Lung (tissue), 12 donors: ENCODE data around the gene AGRN. TPM values are rescaled to one million over a fixed set of nuclear protein-coding genes. Genes with fewer than 3 reads are reported as not detected.

ENCODE experiments used
- ATAC-seq: fragments of 200-7000 bp; cut with Tn5 transposase; one replicate; pipeline ENCODE4 v1.9.1; 2020; ENCODE audit warnings: moderate number of reproducible peaks; ENCODE audit not compliant: insufficient read depth, low FRiP score
- DNase-seq, 3 donors: peaks; one replicate each; pipeline ENCODE4 v3.0.0-alpha.2; 2013 to 2017
- H3K27ac ChIP-seq, 2 donors: one replicate each; pipeline ENCODE4 v1.5.1; 2013; ENCODE audit warnings: mild to moderate bottlenecking in 2 of 2, moderate library complexity in 2 of 2, control low read depth in 1 of 2, inconsistent platforms in 1 of 2, low read depth in 1 of 2, low read length in 1 of 2
- H3K27me3 ChIP-seq, 3 donors: one replicate each; pipeline ENCODE4 v1.5.1; 2013; ENCODE audit warnings: low read length in 2 of 3; ENCODE audit not compliant: control insufficient read depth in 3 of 3, insufficient read depth in 3 of 3
- H3K36me3 ChIP-seq, 4 donors: one replicate each; pipeline ENCODE4 v1.5.1; 2013; ENCODE audit warnings: low read length in 4 of 4, mild to moderate bottlenecking in 1 of 4, moderate library complexity in 1 of 4; ENCODE audit not compliant: control insufficient read depth in 4 of 4, insufficient read depth in 4 of 4
- H3K4me1 ChIP-seq, 5 donors: one replicate each; pipeline ENCODE4 v1.5.1; 2013; ENCODE audit warnings: low read length in 5 of 5, mild to moderate bottlenecking in 2 of 5, moderate library complexity in 1 of 5; ENCODE audit not compliant: control insufficient read depth in 5 of 5, insufficient read depth in 5 of 5
- H3K4me3 ChIP-seq: one replicate; pipeline ENCODE4 v1.5.1; 2013; ENCODE audit warnings: mild to moderate bottlenecking, control low read depth, moderate library complexity
- H3K9ac ChIP-seq, 2 donors: one replicate each; pipeline ENCODE4 v1.5.1; 2013; ENCODE audit warnings: low read length in 2 of 2, control low read depth in 1 of 2; ENCODE audit not compliant: insufficient read depth in 1 of 2
- H3K9me3 ChIP-seq, 4 donors: one replicate each; pipeline ENCODE4 v1.5.1; 2013; ENCODE audit warnings: low read length in 3 of 4, mild to moderate bottlenecking in 1 of 4, moderate library complexity in 1 of 4; ENCODE audit not compliant: control insufficient read depth in 4 of 4, insufficient read depth in 3 of 4
- WGBS, 2 donors: extraction: QIAGEN DNeasy Blood & Tissue Kit; methylation state at CpG; one replicate each; pipeline ENCODE4 v1.1.7; 2013; 5-methylcytosine and 5-hydroxymethylcytosine counted together
- polyA plus RNA-seq, 2 donors: library from polyadenylated mRNA; stranded (reverse); fragments of 200-250 nt; gene quantifications; one replicate each; pipeline ENCODE4 v1.2.1, GENCODE V29; 2013
- total RNA-seq, 2 donors: library from RNA; depleted of rRNA in 1 of 2; stranded (reverse); fragments of >200 nt in 1 of 2; gene quantifications; one replicate each; pipeline ENCODE4 v1.2.1, GENCODE V29; 2014 to 2021
- TF ChIP-seq, protein P1 (sequence below): IDR thresholded peaks from 2 replicates; pipeline ENCODE4 v1.5.1; 2012; ENCODE audit warnings: mild to moderate bottlenecking; ENCODE audit errors: control extremely low read depth, extremely low read depth
- donor health status: control.
- donor health status: control.
- donor health status: Bipolar disorder and iron deficiency.
- donor health status: healthy.
- donor health status: DM: yes; HTN: yes; CAD: no.

AGRN gene
- total and polyA plus RNA-seq, 4 donors, result 30.7 to 124 (median 85.2) TPM

DNA sequence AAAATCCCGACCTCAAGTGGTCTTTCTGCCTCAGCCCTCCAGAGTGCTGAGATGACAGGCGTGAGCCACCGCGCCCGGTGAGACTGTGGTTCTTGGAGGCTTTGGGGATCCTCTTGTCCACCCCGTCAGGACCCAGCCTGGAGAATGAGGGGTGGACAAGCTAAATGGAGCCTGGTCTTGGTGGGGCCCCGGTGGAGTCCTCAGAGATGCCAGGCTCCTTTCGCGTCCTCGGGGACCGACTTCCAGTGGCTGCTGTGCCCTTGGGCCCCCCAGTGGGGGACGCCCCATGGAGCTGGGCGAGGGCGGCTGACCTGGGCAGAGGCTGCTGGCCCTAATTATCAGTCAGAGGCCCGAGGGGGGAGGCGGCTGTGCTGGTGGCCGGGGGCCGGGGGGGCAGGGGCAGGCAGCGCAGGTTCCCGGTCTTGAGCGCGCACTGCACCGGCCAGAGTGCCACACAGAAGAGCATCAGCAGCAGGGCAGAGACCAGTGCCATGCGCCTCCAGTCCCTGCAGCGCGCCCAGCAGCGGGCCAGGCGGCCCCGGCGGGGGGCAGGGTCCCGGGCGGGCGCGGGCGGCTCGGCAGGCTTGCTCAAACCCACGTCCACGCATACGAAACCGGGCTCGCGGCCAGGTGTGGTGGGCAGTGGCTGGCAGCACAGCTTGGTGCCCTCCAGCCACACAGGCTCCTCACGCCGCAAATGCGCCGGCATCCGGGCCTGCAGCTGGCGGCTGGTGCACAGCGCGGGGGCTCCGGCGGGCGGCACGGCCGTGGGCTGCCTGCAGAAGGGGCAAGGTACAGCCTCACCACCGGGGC lies 51.8 kb downstream of the AGRN start:
- H3K4me1 ChIP-seq, result peaks cover 0 to 10% (median 0%) of the 10 kb centered on the region in 5 donors
- H3K9me3 ChIP-seq, result peaks cover 0 to 2% (median 0%) of the 10 kb centered on the region in 4 donors
- TF ChIP-seq, protein P1, sequence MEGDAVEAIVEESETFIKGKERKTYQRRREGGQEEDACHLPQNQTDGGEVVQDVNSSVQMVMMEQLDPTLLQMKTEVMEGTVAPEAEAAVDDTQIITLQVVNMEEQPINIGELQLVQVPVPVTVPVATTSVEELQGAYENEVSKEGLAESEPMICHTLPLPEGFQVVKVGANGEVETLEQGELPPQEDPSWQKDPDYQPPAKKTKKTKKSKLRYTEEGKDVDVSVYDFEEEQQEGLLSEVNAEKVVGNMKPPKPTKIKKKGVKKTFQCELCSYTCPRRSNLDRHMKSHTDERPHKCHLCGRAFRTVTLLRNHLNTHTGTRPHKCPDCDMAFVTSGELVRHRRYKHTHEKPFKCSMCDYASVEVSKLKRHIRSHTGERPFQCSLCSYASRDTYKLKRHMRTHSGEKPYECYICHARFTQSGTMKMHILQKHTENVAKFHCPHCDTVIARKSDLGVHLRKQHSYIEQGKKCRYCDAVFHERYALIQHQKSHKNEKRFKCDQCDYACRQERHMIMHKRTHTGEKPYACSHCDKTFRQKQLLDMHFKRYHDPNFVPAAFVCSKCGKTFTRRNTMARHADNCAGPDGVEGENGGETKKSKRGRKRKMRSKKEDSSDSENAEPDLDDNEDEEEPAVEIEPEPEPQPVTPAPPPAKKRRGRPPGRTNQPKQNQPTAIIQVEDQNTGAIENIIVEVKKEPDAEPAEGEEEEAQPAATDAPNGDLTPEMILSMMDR, result no peak
- ATAC-seq (no peak), DNase-seq (no peak)
- no peak overlapping the region for H3K27ac ChIP-seq
- H3K9ac ChIP-seq, result no peak overlapping the region
- WGBS, 2 donors, result 87 to 89% methylated on average over 46 to 56 of the region's 56 CpGs
- H3K27me3 ChIP-seq, result peaks cover 6 to 13% (median 7%) of the 10 kb centered on the region in 3 donors
- no peaks in the 10 kb centered on the region for H3K36me3 ChIP-seq
- no peak overlapping the region for H3K4me3 ChIP-seq

DNA sequence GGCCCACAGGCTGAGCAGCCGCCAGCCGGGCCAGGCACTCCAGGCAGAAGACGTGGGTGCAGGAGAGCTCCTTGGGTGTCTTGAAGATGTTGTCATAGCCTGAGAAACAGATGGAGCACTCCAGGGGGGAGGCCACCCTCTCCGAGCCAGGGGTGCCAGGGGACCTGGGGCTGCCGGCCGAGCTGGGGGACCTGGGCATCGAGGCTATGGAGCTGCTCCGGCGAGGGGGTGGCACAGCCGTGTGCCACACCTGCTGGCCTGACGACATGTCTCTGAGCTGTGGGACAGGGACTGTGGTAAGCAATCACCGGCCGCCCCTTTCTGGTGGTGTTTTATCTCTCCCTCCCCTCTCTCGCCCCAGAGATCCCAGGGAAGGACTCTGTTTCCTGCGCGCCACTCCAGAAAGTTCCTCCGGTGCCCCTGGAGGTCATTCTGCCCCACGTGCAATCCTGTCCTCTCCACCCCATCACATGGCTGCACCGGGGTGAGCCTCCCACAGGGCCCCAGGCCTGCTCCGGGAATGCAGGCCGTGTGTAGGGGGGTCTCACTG lies 52.5 kb downstream of the AGRN start:
- peaks cover 5 to 13% (median 6%) of the 10 kb centered on the region in 3 donors for H3K27me3 ChIP-seq
- H3K4me3 ChIP-seq, result no peak overlapping the region
- DNase-seq (no peak), ATAC-seq (no peak)
- WGBS, 2 donors, result 80 to 87% methylated on average over 20 to 21 of the region's 21 CpGs
- no peaks in the 10 kb centered on the region for H3K36me3 ChIP-seq
- TF ChIP-seq, protein P1, result no peak
- H3K27ac ChIP-seq, result no peak overlapping the region
- no peak overlapping the region for H3K9ac ChIP-seq
- H3K9me3 ChIP-seq, result peaks cover 0 to 2% (median 0%) of the 10 kb centered on the region in 4 donors
- H3K4me1 ChIP-seq, result peaks cover 0 to 10% (median 0%) of the 10 kb centered on the region in 5 donors

DNA sequence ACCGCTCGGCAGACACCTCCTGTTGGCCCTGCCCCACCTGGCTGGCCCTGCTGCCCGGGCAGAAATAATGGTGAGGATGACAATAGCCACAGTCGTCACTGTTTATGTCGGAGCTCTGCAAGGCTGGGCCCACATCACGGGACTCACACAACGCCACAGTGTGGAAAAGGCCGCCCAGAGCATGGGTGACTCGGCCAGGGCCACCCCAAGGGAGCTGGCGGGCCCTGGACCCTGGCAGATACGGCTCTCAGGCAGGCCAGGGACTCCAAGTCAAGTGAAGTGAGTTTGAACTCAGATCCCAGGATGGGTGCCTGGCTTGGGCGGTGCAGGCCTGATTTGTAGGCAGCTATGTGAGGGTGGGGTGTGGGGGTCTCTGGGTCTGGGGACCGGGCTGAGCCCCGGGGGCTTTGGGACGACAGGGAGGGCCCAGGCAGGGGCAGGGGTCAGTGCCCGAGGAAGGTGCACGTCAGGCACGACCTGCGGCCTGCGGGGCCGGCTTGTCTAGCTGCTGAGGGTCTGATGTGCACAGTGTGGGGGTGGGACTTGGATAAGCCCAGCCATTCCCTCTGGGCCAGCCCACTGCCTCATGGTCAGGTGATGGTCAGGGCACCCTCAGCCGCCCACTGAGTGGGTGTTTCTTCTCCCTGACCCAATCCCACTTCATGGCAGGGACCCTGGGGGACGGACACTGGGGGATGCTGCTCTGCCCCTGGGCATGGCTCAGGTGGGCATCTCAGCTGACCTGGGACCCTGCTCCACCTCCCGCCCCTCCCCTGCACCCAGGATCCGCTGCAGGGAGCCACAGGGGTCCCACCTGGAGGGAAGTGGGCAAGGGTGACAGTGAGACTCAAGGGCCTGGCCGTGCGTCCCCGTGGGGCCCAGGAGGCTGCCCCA lies 53.2 kb downstream of the AGRN start:
- Histone ChIP-seq H3K9ac (no peak overlapping the region), H3K36me3 (no peaks in the 10 kb centered on the region), H3K27ac (peak overlapping the region in 1 of 2 donors; percentile 55), H3K4me1 (peaks cover 0 to 10% (median 0%) of the 10 kb centered on the region in 5 donors), H3K9me3 (peaks cover 0 to 2% (median 0%) of the 10 kb centered on the region in 4 donors), H3K27me3 (peaks cover under 1 to 7% (median 6%) of the 10 kb centered on the region in 3 donors), H3K4me3 (no peak overlapping the region)
- WGBS, 2 donors, result 73 to 88% methylated on average over 26 to 28 of the region's 28 CpGs
- no peak for DNase-seq
- ATAC-seq, result no peak
- TF ChIP-seq, protein P1, result no peak
